Dedifferentiated amniotic fluid mesenchymal stem cell (primary cell): ENCODE measurements around the gene KCNT2.

Experiments
- DNase-seq: peaks from one replicate; pipeline ENCODE4 v3.0.0-alpha.2; 2016; ENCODE audit errors: extremely low spot score

Gene KCNT2

GRCh38 chr1:196196486-196196885 is 411.8 kb downstream of the KCNT2 start:
- no peak for DNase-seq

- no peak for DNase-seq
Measured at GRCh38 chr1:196193896-196194559, 414.2 kb downstream of the KCNT2 start.

- no peak for DNase-seq
Measured at GRCh38 chr1:196183941-196184340, 424.3 kb downstream of the KCNT2 start.

GRCh38 chr1:196181594-196181878 is 426.7 kb downstream of the KCNT2 start:
- DNase-seq: no peak

GRCh38 chr1:196180847-196181593 is 427.2 kb downstream of the KCNT2 start:
- peak; percentile 58 for DNase-seq

GRCh38 chr1:196178083-196178635 is 430.1 kb downstream of the KCNT2 start:
- no peak for DNase-seq
